ENCODE data around the gene KLHL26. TPM values are rescaled to one million over a fixed set of nuclear protein-coding genes. Genes with fewer than 3 reads are reported as not detected.

Gene KLHL26
- total and polyA plus RNA-seq, 2 of the 13 experiments (the other 11 are each of a cell fraction or from before 2014, with no cell fraction given): 1.5 to 1.7 TPM

GRCh38 chr19:18610556-18611326 is 26.1 kb upstream of the KLHL26 start (continued):
- TF ChIP-seq POLR2A (IDR thresholded peaks at IDR 0.05; ENCODE audit: insufficient read depth in 1 of 2, low read depth in 2 of 2, low read length in 2 of 2) (no peak; a peak in 2 of 4 replicates), ZNF274 (CRISPR knock-in tag; IDR thresholded peaks at IDR 0.05) (no peak), ZNF629 (CRISPR knock-in tag; conservative IDR thresholded peaks at IDR 0.05) (peak; percentile 42; the same call in 1 of the 2 replicates), PRDM10 (CRISPR knock-in tag; IDR thresholded peaks at IDR 0.05; ENCODE audit: low read depth) (no peak), ZNF136 (CRISPR knock-in tag; IDR thresholded peaks at IDR 0.05; ENCODE audit: low read depth) (no peak), ZNF841 (CRISPR knock-in tag; IDR thresholded peaks at IDR 0.05; ENCODE audit: borderline replicate concordance) (no peak), NCOA2 (CRISPR knock-in tag; IDR thresholded peaks at IDR 0.05) (peak; percentile 84), ZNF280B (CRISPR knock-in tag; IDR thresholded peaks at IDR 0.05; ENCODE audit: borderline replicate concordance) (no peak), FOXM1 (CRISPR knock-in tag; IDR thresholded peaks at IDR 0.05) (no peak), TERF1 (CRISPR knock-in tag; IDR thresholded peaks at IDR 0.05) (no peak), KMT2B (CRISPR knock-in tag; IDR thresholded peaks at IDR 0.05) (no peak), BRF2 (CRISPR knock-in tag; IDR thresholded peaks at IDR 0.05) (no peak), TOPORS (CRISPR knock-in tag; IDR thresholded peaks at IDR 0.05) (no peak), ZNF891 (CRISPR knock-in tag; IDR thresholded peaks at IDR 0.05) (0 out of 2 replicates have a peak, but pooled peaks have one; percentile 56), PHF5A (CRISPR knock-in tag; IDR thresholded peaks at IDR 0.05; ENCODE audit: low read depth, unreplicated experiment) (no peak), PRPF4 (IDR thresholded peaks at IDR 0.05; ENCODE audit: low read depth, low read length, poor library complexity, severe bottlenecking) (no peak), ZNF546 (CRISPR knock-in tag; conservative IDR thresholded peaks at IDR 0.05) (no peak), ZNF296 (CRISPR knock-in tag; conservative IDR thresholded peaks at IDR 0.05) (no peak)
